Fibroblast of skin of left quadriceps (primary cell): ENCODE data around the gene CRPPA.
"Not testable (repeated sequence)": the region's sequence is repeated elsewhere in the genome, so short reads cannot be mapped to it uniquely, and the experiment has no call there.

Experiments used
- DNase-seq, 2 experiments: peaks; one replicate each; pipeline ENCODE4 v3.0.0-alpha.2; 2013; ENCODE audit warnings: low read depth in 2 of 2

The CRPPA gene

GRCh38 chr7:16421333-16422102, at the start of gene CRPPA:
TSS of gene CRPPA (minus strand) at chr7:16421538. CDS start at chr7:16421322, 216 bp downstream.
- no peak for DNase-seq

- DNase-seq, result no peak
These were observed 44.4 kb upstream of the CRPPA start, which contains the start of gene SOSTDC1 for GRCh38 chr7:16465469-16466361. TSS of gene SOSTDC1 (minus strand) at chr7:16465738. CDS start at chr7:16465668, 70 bp downstream.

- no peak for DNase-seq
These were observed 42.8 kb upstream of the CRPPA start for GRCh38 chr7:16463949-16464715.

GRCh38 chr7:16463520-16463919, 42.2 kb upstream of the CRPPA start:
- DNase-seq, result peak; percentile 58 to 59

- DNase-seq, result no peak
These were observed 41.1 kb upstream of the CRPPA start for GRCh38 chr7:16462431-16462889.

GRCh38 chr7:16460789-16461493, 39.6 kb upstream of the CRPPA start:
- peak in 1 of 2 experiments; percentile 21 for DNase-seq

- not testable (repeated sequence) for DNase-seq
These were observed 35.0 kb upstream of the CRPPA start for GRCh38 chr7:16456303-16456702.

GRCh38 chr7:16455591-16455990, 34.3 kb upstream of the CRPPA start:
- DNase-seq, result no peak

GRCh38 chr7:16450366-16450765, 29.0 kb upstream of the CRPPA start:
- DNase-seq, result no peak

GRCh38 chr7:16447876-16448275, 26.5 kb upstream of the CRPPA start:
- DNase-seq, result no peak

GRCh38 chr7:16446508-16446907, 25.2 kb upstream of the CRPPA start:
- no peak for DNase-seq

GRCh38 chr7:16443871-16444270, 22.5 kb upstream of the CRPPA start:
- not testable (repeated sequence) for DNase-seq

GRCh38 chr7:16438988-16439387, 17.6 kb upstream of the CRPPA start:
- no peak for DNase-seq

GRCh38 chr7:16436306-16436705, 15.0 kb upstream of the CRPPA start:
- no peak for DNase-seq

GRCh38 chr7:16433568-16434122, 12.3 kb upstream of the CRPPA start:
- no peak for DNase-seq

GRCh38 chr7:16432425-16432731, 11.0 kb upstream of the CRPPA start:
- DNase-seq, result no peak

- no peak for DNase-seq
These were observed 10.5 kb upstream of the CRPPA start for GRCh38 chr7:16431646-16432424.

- no peak for DNase-seq
These were observed 8.8 kb upstream of the CRPPA start for GRCh38 chr7:16430133-16430532.

GRCh38 chr7:16428672-16429071, 7.3 kb upstream of the CRPPA start:
- DNase-seq, result peak; percentile 60 to 67

GRCh38 chr7:16428182-16428581, 6.8 kb upstream of the CRPPA start:
- no peak for DNase-seq
